Inferior parietal cortex (tissue), 1 donor: Measurements from ENCODE around the gene YWHAQ.

ENCODE experiments used
- DNase-seq: peaks from one replicate; pipeline ENCODE4 v3.0.0-alpha.2; 2016; ENCODE audit errors: extremely low spot score

YWHAQ gene

DNA sequence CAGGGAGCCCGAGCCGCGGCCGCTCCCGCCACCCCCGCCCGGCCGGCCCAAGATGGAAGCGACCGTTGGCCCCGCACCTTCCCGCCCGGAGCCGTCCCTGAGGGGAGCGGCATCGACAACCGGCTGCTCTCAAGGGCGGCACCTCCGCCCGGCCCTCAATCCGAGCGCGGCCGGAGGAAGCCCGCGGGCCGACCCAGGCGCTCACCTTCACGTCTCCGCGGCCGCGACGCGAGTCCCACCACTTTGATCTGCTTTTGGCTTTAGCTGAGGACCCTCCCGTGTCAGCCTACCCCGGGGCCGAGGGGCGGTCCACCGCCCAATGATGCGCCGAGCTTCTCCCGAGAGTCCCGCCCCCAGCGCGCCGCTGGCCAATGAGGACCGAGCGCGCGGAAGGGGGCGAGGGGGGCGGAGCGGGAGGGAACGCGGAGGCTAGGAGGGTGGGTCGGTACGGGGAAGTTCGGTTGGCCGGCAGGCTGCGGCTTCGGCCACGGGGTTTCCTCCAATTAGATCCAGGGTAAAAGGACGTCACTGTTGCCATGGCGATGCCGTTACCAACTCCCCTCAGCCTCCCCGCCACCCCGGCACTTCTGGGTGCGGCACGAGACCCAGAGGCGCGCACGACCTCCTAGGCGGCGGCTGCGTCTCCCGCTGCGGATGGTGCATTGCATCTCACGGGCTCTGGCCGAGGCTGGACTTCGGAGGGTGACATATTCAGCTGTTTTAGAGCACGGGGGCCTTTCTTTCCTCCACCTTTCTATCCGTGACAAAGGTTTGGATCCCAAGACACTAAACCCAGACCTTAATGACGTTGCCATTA, at the start of gene YWHAQ:
Gene YWHAQ, minus strand, starts transcription at position 262 of the 817 bp plus-strand sequence. CDS start 545 bp downstream, outside the sequence.
- DNase-seq, result peak; percentile 98

- DNase-seq, result no peak
Measured at GRCh38 chr2:9680082-9680481, 49.3 kb upstream of the YWHAQ start.

- DNase-seq, result no peak
Measured at GRCh38 chr2:9679218-9679617, 48.4 kb upstream of the YWHAQ start.

GRCh38 chr2:9678544-9678943, 47.7 kb upstream of the YWHAQ start:
- no peak for DNase-seq

DNA sequence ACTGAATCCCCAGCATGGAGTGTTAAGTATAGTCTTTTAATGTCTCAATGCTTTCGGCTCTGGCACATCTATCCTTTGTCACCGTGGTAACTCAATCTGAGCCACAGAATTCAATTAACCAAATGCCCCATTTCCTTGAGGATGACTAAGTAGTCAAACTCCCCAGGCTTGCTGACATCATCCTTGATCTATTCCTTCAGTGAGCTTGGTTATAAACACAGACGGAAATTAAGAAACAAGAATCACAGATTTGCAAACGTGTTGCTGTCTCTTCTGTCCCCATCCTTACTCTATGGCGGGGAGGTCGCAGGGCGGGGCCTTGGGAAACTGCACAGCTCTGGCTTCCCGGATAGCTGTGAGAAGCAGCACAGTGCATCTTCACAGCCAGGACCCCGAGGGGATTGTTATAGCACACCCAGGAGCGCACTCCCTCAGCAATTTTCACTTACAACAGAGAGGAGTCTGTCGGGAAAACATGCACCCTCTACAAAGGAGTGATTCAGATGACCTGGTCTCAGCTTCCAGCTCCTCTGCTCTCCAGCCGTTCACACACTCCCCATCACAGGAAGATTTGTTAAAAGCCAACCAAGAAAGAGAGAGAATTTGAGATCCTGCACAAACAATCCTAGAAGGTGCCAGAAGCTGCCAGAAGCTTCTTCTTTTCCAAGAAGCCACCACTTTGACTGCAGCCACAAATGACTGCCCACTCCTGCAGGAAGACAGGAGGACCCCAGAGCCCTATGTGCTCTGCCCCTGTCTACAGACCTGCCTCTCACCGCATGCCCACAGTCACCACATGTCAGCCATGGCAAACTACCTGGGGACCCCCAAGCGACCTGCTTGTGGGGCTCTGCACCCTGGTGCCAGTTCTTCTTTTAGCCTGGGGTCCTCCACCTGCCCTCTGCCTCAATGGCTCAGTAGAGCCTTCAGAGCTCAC, 44.9 kb upstream of the YWHAQ start:
- peak; percentile 36 for DNase-seq

DNA sequence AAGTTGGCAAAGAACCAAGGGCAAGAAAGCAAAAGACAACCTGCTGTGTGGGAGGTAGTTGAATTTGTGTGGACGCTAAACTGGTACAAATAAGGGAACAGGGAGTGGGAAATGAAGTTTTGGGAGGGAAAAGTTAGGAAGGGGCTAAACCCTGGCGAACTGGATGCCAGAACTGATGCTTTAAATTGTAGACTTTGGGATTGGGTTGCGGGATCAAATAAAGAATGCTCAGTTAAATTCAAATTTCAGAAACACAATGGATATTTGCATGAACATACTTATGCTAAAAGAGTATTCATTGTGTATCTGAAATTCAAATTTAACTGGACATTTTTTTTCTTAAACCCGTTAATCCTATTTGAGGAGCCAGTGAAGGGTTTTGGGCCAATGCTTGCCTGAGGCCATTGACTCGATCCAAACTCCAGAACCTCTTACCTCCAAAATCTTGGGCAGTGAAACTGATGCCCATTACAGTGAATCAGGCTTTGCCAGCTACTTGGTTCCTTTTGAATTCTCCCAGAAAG, 44.2 kb upstream of the YWHAQ start:
- DNase-seq, result no peak

- no peak for DNase-seq
Measured at GRCh38 chr2:9673914-9674481, 43.2 kb upstream of the YWHAQ start.

DNA sequence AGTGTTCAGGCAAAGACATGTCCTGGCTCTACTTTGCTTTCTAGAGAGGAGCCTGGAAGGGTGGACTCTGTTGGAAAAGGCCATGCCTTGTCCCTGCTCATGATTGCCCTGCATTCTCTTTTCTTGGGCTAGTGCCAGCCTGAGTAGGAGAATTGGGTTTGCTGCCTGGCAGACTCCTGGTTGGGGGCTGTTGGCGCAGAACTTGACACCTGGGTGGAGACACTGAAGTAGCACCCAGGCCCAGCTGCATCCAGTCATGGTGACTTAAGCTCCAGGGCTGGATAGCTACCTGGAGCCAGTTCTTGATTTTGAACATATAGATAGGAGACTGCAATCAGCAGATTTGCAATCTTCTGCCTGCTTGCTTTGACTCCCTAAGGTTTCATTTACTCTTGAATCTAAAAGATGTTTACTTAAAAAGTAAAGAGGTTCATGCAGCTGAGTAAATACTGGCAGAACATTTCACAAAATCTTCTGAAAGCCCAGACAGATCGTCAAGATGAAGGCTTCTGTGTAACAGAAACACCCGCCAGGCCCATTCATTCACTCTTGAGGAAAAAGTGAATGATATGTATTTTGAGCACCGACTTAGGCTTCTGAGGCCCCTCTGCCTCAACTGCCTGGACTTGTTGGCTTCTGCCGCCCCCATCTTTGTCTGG, 38.0 kb upstream of the YWHAQ start:
- no peak for DNase-seq

DNA sequence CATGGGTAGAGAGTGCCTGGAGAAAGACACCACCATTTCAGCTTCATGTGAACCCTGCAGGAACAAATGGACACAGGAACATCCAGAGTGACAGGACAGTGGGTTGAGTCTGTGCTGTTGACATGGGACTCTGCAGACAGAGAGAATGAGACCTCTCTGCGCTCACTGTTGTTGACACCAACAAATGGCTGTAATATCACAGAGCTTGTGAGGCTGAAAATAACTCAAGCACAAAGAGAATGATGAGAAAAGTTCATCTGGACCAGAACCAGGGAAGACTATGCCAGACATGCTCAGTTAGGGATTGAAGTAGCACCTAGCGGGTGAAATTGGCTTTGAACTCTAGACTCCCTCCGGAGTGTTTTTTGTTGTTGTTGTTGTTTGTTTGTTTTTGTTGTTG, 37.0 kb upstream of the YWHAQ start:
- no peak for DNase-seq

GRCh38 chr2:9666306-9666705, 35.5 kb upstream of the YWHAQ start:
- DNase-seq, result no peak

DNA sequence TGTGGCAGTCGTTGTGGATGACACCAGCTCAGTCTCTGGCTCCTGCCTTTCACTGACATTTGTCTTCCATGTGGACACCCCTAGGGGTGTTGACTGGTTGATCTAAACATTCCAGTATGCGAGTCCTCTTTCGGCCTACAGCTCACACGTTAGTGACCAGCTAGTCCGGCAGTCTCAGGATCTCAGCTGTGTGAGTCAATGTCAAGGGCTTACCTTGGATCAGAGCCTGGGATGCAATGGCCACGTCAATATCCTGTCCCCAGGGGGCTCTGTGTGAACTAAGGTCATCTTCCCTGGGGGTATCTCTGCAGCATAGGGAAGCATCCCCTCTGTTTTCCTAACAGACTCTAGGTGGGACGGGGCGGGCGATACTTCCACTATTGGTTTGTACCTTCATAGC, 35.1 kb upstream of the YWHAQ start:
- no peak for DNase-seq

DNA sequence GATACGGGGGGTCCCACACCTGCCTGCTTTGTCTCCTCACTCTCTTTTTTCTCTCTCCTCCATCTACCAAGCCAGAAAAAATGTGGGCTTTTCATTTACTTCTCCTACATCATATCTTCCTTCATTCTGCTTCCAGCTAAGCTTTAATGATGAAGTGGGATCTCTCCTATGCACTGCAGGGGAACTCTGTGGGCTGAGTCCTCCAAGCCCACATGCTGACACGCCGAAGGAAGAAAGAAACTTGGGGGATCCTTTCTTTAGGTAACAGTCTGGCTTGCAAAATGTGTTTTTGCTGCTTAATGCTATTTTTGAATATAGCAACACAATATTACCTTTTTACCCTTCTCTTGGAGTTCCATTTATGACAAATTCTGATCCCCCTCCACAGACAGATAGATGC, 33.6 kb upstream of the YWHAQ start:
- DNase-seq, result no peak

GRCh38 chr2:9663008-9663879, 32.4 kb upstream of the YWHAQ start:
- DNase-seq, result no peak

GRCh38 chr2:9661261-9661660, 30.5 kb upstream of the YWHAQ start:
- DNase-seq, result no peak

- no peak for DNase-seq
Measured at GRCh38 chr2:9660781-9661180, 30.0 kb upstream of the YWHAQ start.

DNA sequence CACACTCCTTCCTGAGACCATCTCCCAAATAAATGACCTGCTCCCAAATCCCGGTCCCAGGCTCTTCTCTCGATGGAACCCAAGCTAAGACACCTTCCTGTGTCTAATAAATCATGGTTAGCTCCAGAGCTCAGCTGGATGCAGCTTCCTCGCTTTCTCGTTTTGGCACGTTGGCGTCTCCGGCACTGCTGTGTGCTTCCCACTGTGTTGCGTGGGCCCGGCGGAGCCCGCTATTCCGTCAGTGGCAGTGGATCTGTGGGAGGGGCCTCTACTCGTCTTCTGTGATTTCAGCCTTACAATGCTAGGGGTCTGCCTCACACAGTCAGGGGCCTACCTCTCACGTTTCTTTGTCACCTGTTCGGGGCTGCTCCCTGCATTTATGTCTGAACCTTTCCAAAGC, 29.4 kb upstream of the YWHAQ start:
- DNase-seq, result no peak

DNA sequence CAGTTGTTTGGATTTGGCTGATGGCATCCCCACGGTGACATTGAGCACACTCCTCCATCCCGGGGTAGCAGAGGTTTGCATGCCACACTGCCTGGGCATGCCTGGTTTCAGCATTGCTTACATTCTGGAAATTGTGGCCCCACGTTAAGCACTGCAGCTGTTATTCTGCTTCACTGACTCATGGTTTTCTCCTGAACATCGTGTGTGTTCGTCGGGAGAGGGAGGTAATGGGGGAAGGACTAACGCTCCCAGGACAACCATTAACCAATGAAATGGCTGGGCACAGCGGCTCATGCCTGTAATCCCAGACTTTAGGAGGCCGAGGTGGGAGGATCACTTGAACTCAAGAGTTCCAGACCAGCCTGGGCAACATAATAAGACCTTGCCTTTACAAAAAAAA, 28.2 kb upstream of the YWHAQ start:
- DNase-seq, result no peak

GRCh38 chr2:9657731-9658130, 26.9 kb upstream of the YWHAQ start:
- no peak for DNase-seq

- no peak for DNase-seq
Measured at GRCh38 chr2:9657083-9657482, 26.3 kb upstream of the YWHAQ start.

- DNase-seq, result no peak
Measured at GRCh38 chr2:9656270-9656766, 25.5 kb upstream of the YWHAQ start.
